DMS114 treated with DMSO at 0.1 percent for 48 hours (cell line): ENCODE measurements around the gene PPP1R7.

Experiments
- DNase-seq: peaks from one replicate; lab custom pipeline; 2025; ENCODE audit not compliant: unreplicated experiment; lab: John Stamatoyannopoulos, UW

Gene PPP1R7

GRCh38 chr2:241118737-241119505 lies 31.3 kb upstream of the PPP1R7 start:
- no peak for DNase-seq

GRCh38 chr2:241120440-241120839 lies 29.8 kb upstream of the PPP1R7 start:
- no peak for DNase-seq

DNA sequence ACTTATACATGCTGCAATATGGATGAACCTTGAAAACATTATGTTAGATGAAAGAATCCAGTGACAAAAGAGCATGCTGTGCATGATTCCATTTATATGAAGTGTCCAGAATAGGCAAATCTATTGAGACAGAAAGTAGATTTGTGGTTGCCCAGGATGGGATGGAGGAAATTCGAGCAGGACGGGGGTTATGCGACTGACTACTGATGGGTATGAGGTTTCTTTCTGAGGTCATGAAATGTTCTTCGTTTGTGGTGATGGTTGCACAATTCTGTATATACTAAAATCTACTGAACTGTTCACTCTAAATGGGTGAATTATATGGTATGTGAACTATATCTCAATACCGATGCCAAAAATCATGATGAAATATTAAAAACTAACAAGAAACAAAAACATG lies 29.3 kb upstream of the PPP1R7 start:
- no peak for DNase-seq

DNA sequence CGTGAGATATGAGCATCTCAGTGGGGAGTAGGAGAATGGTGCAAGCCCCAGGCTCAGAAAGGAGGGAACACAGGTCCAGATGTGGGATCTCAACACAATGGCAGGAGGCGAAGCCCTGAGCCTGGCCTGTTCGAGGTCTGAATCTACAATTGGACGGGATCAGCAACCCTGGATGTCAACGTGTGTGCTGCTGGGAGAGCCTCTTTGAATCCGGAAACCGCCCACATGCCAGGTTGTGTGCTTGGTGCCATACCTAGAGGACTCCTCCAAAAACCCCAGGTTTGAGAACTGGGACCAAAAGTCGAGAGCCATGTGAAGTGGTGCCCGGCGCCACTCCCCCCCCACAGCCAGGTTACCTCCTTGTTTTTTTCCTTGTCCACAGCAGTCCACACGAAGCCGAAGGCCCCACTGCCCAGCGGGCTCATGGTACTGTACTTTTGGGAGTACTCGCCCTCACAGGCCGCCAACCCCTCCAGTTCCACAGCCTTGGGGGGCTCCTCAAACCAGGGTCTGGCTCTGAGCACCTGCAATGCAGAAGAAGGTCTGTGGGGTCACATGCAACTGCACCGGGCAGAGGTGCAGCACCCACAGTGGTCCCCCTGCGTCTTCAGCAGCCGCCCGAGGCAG lies 27.8 kb upstream of the PPP1R7 start:
- no peak for DNase-seq

GRCh38 chr2:241123816-241124536 lies 26.3 kb upstream of the PPP1R7 start:
- DNase-seq, result no peak

DNA sequence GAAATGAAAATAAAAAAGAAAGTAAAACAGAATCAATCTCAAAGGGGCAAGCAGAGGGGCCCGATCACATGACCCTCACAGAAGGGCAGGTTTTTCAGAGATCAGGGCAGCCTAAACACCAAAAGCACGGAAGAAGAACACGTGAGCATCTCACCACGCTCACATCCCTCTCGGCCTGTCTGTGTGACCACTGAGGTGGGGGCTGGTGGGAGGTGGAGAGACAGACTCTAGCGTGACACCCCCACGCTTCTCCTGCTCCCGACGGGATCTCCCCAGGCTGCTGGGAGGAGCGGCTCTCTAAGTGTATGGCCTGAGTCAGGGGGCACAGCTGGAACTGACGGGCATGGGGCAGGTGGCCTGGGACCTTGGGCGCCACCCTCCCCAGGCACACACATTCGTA lies 24.6 kb upstream of the PPP1R7 start:
- DNase-seq, result no peak

DNA sequence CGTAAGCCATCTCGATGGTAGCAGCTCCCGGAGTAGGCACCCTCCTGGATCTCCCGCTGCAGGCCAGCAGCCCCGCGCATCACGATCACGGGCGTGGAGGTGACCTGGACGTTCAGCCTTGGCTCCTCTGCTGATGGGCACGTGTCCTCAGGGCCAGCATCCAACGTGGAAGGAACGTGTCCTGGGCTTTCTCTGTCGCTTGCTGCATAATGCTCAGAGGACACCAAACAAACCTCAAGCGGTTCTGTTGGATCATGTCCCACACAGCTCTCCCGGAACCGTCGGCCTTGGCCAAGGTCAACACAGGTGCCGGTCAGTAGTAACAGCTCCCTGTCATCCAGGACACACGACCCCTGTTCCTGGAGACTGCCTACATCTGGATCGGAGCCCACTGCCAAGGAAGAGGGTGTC lies 24.1 kb upstream of the PPP1R7 start:
- no peak for DNase-seq

GRCh38 chr2:241126771-241127202 lies 23.5 kb upstream of the PPP1R7 start:
- DNase-seq, result no peak

GRCh38 chr2:241128266-241128665 lies 22.0 kb upstream of the PPP1R7 start:
- DNase-seq, result no peak

GRCh38 chr2:241129086-241129871 lies 21.0 kb upstream of the PPP1R7 start:
- no peak for DNase-seq

DNA sequence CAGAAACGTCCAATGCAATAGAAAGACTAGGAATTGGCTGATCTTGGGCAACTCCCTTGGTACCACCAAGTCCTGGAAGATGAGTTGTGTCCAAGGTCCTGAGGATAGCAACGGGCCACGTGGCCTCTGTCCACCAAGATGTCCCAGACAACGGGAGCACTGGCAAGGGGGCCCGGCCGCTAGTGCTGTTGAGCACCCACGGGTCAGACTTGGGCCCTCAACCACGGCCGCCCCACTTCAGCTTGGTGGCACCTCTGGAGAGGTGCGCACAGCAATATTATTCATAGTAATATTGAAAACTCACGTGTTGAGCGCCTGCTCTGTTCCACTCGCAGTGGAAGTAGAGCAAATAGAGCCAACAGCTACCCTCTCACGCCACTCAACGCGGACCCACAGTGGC lies 20.0 kb upstream of the PPP1R7 start:
- DNase-seq, result no peak

DNA sequence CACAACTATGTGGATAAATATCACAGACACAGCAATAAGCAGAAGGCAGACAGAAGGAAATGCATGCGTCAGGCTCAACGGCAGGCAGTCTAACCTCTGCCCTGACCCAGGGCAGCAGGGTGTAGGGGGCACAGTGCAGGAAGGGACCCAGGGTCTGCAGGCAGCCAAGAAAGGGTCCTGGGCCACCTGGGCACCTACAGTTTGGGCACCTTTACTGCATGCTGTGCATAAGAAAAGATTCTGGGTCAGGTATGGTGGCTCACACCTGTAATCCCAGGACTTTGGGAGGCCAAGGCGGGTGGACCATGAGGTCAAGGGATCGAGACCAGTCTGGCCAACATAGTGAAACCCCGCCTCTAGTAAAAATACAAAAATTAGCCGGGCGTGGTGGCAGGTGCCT lies 18.7 kb upstream of the PPP1R7 start:
- no peak for DNase-seq

GRCh38 chr2:241132538-241133435 lies 17.5 kb upstream of the PPP1R7 start:
- no peak for DNase-seq

GRCh38 chr2:241133436-241133820 lies 16.8 kb upstream of the PPP1R7 start:
- no peak for DNase-seq

DNA sequence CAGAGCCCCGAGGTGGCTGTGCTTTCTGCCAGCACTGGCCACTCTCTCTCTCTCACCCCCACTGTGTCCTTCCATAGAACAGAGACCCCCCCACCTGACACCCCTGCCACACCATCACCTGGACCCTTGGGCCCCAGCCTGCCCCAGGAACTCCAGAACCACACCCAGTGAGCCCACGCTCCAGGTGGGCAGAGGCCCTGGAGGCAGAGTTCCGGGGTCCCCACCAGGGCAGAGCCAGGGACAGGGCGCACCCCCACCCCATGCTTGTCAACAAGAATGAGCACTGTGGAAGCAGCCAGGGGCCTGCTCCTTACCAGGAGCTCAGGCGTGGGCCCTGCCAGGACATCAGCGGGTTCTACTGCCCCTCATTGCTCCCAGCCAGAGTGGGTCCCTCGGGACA lies 15.6 kb upstream of the PPP1R7 start:
- DNase-seq, result no peak

DNA sequence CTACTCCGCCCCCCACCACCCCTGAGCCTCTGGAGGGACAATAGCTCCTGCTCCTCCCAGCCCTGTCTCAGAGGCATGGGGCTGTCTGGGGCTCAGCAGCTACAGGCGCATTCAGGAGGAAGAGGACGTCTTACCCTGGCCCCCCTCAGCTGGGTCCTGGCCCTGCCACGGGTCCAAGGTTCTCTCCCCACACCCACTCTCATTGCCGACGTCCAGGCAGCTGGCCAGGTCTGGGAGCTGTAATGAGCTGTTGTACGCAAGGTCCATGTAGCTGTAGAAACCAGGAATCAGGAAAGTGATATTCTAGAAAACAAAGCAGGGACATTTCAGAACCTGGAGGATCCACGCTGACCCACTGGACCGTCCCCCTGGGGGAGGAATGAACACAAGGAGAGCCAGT lies 14.5 kb upstream of the PPP1R7 start:
- no peak for DNase-seq

DNA sequence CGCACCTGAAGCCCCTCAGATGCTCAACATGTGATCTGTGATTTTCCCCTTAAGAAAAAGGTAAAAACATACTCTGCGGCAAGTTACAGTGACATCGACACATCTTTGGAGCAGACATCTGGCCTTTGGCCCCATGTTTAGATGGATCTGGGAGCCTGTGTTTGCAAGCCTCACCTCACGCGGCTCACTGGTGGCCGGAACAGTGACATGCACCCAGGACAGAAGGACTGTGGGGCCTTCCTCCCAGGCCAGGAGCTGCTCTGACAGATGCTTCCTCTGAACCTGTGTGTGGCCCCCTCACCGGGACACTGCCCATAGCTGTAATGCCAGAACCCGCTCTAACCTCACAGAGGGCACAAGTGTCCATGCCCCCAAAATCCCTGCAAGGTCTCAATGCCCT lies 14.1 kb upstream of the PPP1R7 start:
- DNase-seq, result no peak

DNA sequence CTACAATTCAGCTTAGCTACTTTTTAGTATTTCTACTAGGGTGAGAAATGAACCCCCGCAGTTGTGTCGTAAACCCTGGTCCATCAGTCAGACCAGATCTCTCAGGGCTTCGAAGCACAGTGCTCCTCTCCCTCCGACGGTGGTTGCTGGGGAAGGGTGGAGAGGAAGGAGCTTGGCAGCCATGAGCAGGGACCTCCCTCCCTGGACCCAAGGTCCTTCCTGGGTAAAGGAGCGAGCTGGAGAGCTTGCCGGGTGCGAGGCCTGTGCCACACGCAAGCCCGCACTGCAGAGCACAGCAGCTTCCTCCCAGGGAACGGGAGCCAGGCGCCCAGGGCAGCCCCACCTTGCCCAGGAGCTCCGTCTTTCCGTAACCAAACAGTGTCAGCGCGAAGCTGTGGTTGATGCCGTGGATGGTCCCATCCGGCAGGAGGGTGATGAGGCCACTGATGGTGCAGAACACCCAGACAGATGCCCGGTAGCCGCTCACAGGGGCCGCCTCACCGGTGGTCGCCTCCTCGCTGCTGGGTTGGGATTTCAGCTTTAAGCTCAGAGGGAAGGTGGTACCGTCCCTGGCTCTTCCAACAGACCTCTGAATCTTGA lies 13.5 kb upstream of the PPP1R7 start:
- DNase-seq, result no peak

DNA sequence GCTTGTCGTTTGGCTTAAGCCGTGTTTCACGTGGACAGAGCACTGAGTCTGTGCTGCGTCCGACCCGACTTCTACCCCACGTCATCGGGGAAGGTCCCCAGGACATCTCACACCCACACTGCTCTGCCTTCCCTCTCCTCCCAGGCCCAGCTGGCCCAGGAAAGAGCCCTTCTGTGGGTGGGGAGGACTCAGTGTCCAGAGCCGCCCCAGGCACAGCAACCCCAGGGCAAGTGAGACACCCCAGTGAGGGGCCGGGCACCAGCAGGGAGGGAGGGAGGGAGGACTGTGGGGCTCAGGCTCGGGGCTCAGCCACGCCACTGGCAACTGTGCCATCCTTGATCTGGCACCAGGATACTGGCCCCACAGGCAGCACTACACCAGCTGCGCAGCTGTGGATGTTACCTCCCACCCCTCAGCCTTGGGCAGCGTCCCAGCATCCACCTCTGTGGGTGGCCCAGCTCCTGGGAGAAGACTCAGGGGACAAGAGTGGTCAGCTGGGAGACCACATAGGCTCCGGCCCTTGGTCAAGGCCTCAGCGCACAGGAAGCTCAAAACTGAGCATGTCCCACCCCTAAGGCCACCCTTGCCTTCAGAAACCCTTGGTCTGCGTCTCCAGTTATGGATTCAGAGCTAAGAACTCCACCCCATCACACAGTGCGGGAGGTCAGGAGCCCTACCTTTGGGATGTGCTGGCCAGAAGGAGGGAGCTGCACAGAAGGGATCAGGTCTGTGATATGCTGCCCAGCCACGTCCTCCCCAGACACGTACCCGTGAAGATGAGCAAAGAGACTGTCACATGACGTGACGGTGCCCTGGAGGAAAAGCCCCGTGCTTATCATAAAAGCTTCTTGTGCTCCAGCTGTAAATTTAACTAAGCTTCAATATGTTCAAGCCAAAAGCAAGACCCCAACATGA lies 12.7 kb upstream of the PPP1R7 start:
- no peak for DNase-seq
